Epithelial cell of esophagus (primary cell): ENCODE results near the gene ADIG.

ENCODE experiments used
- DNase-seq: peaks from one replicate; pipeline ENCODE4 v3.0.0; 2010; ENCODE audit warnings: low read depth
- H3K4me3 ChIP-seq: 2 replicates; pipeline ENCODE4 v1.5.1; 2011; ENCODE audit warnings: mild to moderate bottlenecking, low read length, control low read depth
- CTCF ChIP-seq: IDR thresholded peaks from 2 replicates; pipeline ENCODE4 v1.5.1; 2011; ENCODE audit warnings: low read depth, mild to moderate bottlenecking, low read length, control low read depth, inconsistent platforms; ENCODE audit not compliant: insufficient read depth; ENCODE audit errors: missing control alignments

Gene ADIG

GRCh38 chr20:38547288-38548085 is 33.5 kb upstream of the ADIG start:
- H3K4me3 ChIP-seq, result no peak overlapping the region
- TF ChIP-seq CTCF, result no peak

DNA sequence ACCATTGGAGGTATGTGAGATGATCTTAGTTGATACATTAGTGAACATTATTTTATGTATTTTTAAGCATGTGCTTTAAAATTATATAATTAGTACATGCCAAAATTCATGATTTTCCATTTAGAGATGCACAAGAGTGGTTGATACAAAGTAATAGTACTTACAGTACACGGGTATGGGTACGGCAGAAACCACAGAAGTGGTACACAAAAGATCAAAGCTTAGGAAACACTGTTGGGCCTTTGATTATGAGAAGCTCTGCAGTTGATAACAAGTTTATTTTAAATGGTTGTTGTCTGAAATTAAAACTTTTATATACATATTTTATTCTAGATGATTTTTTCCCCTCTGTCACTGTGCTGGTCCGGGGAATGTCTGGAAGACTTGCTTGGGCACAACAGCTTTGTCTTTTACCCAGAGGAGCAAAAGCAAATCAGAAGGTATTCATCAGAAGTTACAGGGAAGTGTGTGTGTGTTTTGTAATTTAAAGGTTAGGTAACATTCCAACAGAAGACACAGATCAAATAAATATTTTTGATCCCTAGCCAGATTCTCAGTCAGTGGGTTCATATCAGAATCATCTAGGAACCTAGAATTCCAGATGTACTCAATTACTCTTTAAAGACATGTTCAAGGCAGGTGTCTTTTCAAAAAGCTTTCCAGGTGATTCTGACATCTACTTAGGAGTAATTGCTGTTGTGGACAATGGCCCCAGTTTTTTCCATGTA is 32.5 kb upstream of the ADIG start:
- DNase-seq, result no peak
- H3K4me3 ChIP-seq, result no peak overlapping the region
- no peak for TF ChIP-seq CTCF

More at GRCh38 chr20:38547288-38548085, 33.5 kb upstream of the ADIG start:
- DNase-seq, result no peak

DNA sequence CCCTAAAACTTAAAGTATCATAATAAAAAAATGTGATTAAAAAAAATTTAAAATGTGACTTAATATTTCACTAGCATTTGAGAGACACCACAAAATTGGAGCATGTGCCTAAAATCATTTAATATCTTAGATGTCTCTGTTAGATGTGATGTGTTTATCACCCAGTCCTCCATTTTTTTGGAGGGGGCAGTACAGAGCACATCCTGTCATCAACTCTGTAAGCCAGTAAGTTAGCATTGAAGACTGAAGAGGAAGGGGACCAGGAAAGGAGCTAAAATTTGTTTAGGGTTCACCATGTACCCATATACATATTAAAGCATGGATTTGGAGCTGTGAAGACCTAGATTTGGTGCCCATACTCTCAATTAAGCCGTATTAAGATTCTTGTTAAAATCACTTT is 30.7 kb upstream of the ADIG start:
- TF ChIP-seq CTCF, result no peak
- no peak for DNase-seq
- no peak overlapping the region for H3K4me3 ChIP-seq

DNA sequence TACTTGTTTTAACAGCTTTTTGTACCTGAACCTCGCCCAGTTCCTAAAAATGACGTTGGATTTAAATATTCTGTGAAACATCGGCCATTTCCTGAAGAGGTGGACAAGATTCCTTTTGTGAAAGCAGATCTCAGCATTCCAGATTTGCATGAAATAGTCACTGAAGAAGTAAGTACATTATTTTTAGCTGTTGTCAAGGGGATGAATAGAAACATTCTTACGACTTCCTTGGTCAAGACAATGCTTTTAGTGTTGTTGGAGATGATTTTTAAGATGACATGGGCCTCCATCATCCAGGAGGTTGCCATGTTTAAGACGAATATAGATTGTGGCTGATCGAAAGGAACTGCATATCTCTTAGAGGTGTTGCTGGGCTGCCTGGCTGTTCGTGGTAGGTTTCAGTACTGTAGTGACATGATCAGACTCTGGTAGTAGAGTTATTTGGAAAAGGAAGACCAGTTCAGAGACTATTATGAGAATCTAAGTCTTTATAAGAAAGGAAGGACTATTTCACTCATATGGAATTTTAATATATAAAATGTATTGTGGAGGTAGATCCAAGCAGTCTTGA is 29.9 kb upstream of the ADIG start:
- no peak for TF ChIP-seq CTCF
- no peak for DNase-seq
- H3K4me3 ChIP-seq, result no peak overlapping the region

- no peak for TF ChIP-seq CTCF
- no peak for DNase-seq
- no peak overlapping the region for H3K4me3 ChIP-seq
Measured at GRCh38 chr20:38554986-38555385, 26.0 kb upstream of the ADIG start.

GRCh38 chr20:38555395-38555794 is 25.6 kb upstream of the ADIG start:
- no peak for DNase-seq
- no peak for TF ChIP-seq CTCF
- no peak overlapping the region for H3K4me3 ChIP-seq

DNA sequence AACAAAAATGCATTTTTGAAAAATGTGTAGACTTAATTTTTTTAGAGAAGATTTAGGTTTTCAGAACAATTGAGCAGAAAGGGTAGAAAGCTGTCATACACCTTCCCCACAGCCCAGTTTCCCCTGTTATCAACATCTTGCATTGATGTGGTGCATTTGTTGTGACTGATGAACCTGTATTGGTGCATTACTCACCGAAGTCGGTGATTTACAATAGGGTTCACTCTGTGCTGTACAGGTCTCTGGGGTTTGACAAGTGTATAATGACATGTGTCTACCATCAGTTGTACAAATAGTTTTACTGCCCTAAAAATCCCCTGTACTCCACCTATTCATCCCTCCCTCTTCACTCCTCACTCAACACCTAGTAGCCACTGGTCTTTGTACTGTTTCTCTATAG is 23.8 kb upstream of the ADIG start:
- no peak for TF ChIP-seq CTCF
- H3K4me3 ChIP-seq, result no peak overlapping the region
- no peak for DNase-seq
